ENCODE data around the gene GJB4. TPM values are rescaled to one million over a fixed set of nuclear protein-coding genes. Genes with fewer than 3 reads are reported as not detected.

GJB4 gene
- polyA plus RNA-seq, 1 donor from 2014 or later = not detected

- Histone ChIP-seq H3F3A (ENCODE audit: insufficient read depth, low read length, poor library complexity, severe bottlenecking) (no peaks in the 10 kb centered on the region), H3K4me3 (ENCODE audit: low read length) (no peak overlapping the region), H3K79me2 (replicated peaks; ENCODE audit: insufficient read depth, low read length) (no peaks in the 10 kb centered on the region), H3K4me2 (ENCODE audit: low read length) (no peak overlapping the region), H3K9me3 (ENCODE audit: low read length) (no peaks in the 10 kb centered on the region), H3K9ac (ENCODE audit: low read length) (no peak overlapping the region), H3K9me2 (ENCODE audit: insufficient read depth, low read length) (no peaks in the 10 kb centered on the region), H3K27ac (ENCODE audit: low read length) (no peak overlapping the region), H3K36me3 (ENCODE audit: insufficient read depth, low read length) (no peaks in the 10 kb centered on the region), H3K27me3 (ENCODE audit: insufficient read depth, low read depth, low read length) (no peaks in the 10 kb centered on the region), H4K20me1 (ENCODE audit: insufficient read depth) (no peaks in the 10 kb centered on the region), H2AFZ (ENCODE audit: low read depth, low read length) (no peak overlapping the region)
- TF ChIP-seq CTCF (IDR thresholded peaks at IDR 0.05; ENCODE audit: poor library complexity, severe bottlenecking) (no peak), TAF1 (IDR thresholded peaks at IDR 0.05; ENCODE audit: low read depth) (no peak), RAD21 (conservative IDR thresholded peaks at IDR 0.05) (no peak), EZH2 (IDR thresholded peaks at IDR 0.05; ENCODE audit: borderline replicate concordance, insufficient read depth, low read length, poor library complexity, severe bottlenecking) (no peak), REST (IDR thresholded peaks at IDR 0.05; ENCODE audit: borderline replicate concordance) (no peak), POLR2AphosphoS5 (IDR thresholded peaks at IDR 0.05) (no peak), MXI1 (conservative IDR thresholded peaks at IDR 0.05; ENCODE audit: poor library complexity, severe bottlenecking) (no peak), SMC3 (conservative IDR thresholded peaks at IDR 0.05; ENCODE audit: poor library complexity) (no peak), EP300 (conservative IDR thresholded peaks at IDR 0.05; ENCODE audit: poor library complexity, severe bottlenecking) (no peak)
These were observed 3.1 kb downstream of the GJB4 start for GRCh38 chr1:34762474-34763141.

GRCh38 chr1:34763142-34763781 lies 3.7 kb downstream of the GJB4 start:
- no peaks in the 10 kb centered on the region for H3K36me3 ChIP-seq (ENCODE audit: insufficient read depth, low read length)

More at GRCh38 chr1:34763142-34763781, 3.7 kb downstream of the GJB4 start:
- Histone ChIP-seq H3K4me2 (ENCODE audit: low read length) (no peak overlapping the region), H3K27me3 (ENCODE audit: insufficient read depth, low read depth, low read length) (no peaks in the 10 kb centered on the region), H2AFZ (ENCODE audit: low read depth, low read length) (no peak overlapping the region), H3F3A (ENCODE audit: insufficient read depth, low read length, poor library complexity, severe bottlenecking) (no peaks in the 10 kb centered on the region), H3K9me2 (ENCODE audit: insufficient read depth, low read length) (no peaks in the 10 kb centered on the region), H3K79me2 (replicated peaks; ENCODE audit: insufficient read depth, low read length) (no peaks in the 10 kb centered on the region), H3K9ac (ENCODE audit: low read length) (no peak overlapping the region), H3K27ac (ENCODE audit: low read length) (no peak overlapping the region), H4K20me1 (ENCODE audit: insufficient read depth) (no peaks in the 10 kb centered on the region), H3K4me3 (ENCODE audit: low read length) (no peak overlapping the region), H3K9me3 (ENCODE audit: low read length) (no peaks in the 10 kb centered on the region)
- TF ChIP-seq POLR2AphosphoS5 (IDR thresholded peaks at IDR 0.05) (no peak), MXI1 (conservative IDR thresholded peaks at IDR 0.05; ENCODE audit: poor library complexity, severe bottlenecking) (no peak), CTCF (IDR thresholded peaks at IDR 0.05; ENCODE audit: poor library complexity, severe bottlenecking) (no peak), EZH2 (IDR thresholded peaks at IDR 0.05; ENCODE audit: borderline replicate concordance, insufficient read depth, low read length, poor library complexity, severe bottlenecking) (no peak), RAD21 (conservative IDR thresholded peaks at IDR 0.05) (no peak), TAF1 (IDR thresholded peaks at IDR 0.05; ENCODE audit: low read depth) (no peak), REST (IDR thresholded peaks at IDR 0.05; ENCODE audit: borderline replicate concordance) (no peak), SMC3 (conservative IDR thresholded peaks at IDR 0.05; ENCODE audit: poor library complexity) (no peak), EP300 (conservative IDR thresholded peaks at IDR 0.05; ENCODE audit: poor library complexity, severe bottlenecking) (no peak)
